NB4 (cell line): ENCODE results near the gene BMAL1.
A peak's percentile ranks its signal among the peaks of the same experiment; 100 is the strongest.

ENCODE experiments used
- DNase-seq: peaks from one replicate; pipeline ENCODE4 v3.0.0; 2010; ENCODE audit warnings: low read depth
- H3K4me3 ChIP-seq: one replicate; pipeline ENCODE4 v1.5.1; 2011; ENCODE audit warnings: mild to moderate bottlenecking, low read depth, low read length, moderate library complexity
- MYC ChIP-seq: IDR thresholded peaks from 2 replicates; pipeline ENCODE4 v1.6.1; 2011; ENCODE audit warnings: low read depth, low read length
- POLR2A ChIP-seq: IDR thresholded peaks from 2 replicates; pipeline ENCODE4 v1.6.1; 2011; ENCODE audit warnings: mild to moderate bottlenecking; ENCODE audit not compliant: insufficient read length; ENCODE audit errors: extremely low read depth
- TF ChIP-seq, protein P1 (sequence below): IDR thresholded peaks from one replicate; pipeline ENCODE4 v1.5.1; 2012; ENCODE audit warnings: low read depth, low read length
- TF ChIP-seq, protein P2 (sequence below): IDR thresholded peaks from 2 replicates; pipeline ENCODE4 v1.6.1; 2011; ENCODE audit warnings: low read depth, low read length

Gene BMAL1

DNA sequence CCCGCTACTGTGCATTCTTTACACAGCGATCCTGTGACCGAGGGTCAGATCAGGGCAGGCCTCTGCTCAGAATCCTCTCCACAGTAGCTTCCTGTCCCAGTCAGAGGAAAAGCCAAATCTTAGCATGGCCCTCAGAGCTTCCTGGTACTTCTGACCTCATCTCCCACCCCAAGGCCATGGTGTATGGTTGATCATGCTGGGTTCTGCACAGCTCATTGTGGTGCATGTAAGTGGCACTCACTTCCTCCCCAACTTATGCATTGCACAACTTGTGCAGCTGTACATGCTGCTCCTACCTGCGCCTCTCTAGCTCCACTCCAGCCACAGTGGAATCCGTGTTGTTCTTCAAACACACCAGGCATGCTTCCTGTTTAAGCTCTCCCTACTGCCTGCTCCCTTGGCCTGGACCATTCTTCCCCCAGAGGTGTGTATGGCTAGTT is 20.3 kb downstream of the BMAL1 start:
- peak; percentile 86 for DNase-seq
- TF ChIP-seq, protein P1, sequence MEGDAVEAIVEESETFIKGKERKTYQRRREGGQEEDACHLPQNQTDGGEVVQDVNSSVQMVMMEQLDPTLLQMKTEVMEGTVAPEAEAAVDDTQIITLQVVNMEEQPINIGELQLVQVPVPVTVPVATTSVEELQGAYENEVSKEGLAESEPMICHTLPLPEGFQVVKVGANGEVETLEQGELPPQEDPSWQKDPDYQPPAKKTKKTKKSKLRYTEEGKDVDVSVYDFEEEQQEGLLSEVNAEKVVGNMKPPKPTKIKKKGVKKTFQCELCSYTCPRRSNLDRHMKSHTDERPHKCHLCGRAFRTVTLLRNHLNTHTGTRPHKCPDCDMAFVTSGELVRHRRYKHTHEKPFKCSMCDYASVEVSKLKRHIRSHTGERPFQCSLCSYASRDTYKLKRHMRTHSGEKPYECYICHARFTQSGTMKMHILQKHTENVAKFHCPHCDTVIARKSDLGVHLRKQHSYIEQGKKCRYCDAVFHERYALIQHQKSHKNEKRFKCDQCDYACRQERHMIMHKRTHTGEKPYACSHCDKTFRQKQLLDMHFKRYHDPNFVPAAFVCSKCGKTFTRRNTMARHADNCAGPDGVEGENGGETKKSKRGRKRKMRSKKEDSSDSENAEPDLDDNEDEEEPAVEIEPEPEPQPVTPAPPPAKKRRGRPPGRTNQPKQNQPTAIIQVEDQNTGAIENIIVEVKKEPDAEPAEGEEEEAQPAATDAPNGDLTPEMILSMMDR = no peak
- TF ChIP-seq, protein P2, sequence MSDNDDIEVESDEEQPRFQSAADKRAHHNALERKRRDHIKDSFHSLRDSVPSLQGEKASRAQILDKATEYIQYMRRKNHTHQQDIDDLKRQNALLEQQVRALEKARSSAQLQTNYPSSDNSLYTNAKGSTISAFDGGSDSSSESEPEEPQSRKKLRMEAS = peak; percentile 49; the same call in 1 of the 2 replicates
- no peak overlapping the region for H3K4me3 ChIP-seq

DNA sequence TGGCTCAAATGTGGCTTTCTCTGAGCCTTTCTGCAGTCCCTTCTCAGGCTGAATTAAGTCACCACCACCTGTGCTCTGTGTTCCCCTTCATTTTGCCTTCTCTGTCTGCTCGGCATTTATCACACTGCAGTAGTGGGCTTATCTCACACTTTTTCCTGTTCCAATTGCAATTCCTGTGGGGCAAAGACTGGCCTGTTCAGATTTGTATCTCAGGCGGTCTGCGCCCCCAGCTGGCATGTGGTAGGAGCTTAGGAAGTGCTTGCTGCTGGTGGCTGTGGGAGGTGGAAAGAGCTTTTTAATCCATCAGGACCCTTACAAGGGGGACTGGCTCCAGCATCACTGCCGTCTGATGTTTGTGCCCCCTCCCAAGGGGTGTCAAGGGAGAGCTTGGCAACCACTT is 21.2 kb downstream of the BMAL1 start:
- no peak for DNase-seq
- TF ChIP-seq, protein P1 = no peak
- TF ChIP-seq, protein P2 = no peak
- TF ChIP-seq POLR2A = no peak
- no peak for TF ChIP-seq MYC
- H3K4me3 ChIP-seq = no peak overlapping the region

DNA sequence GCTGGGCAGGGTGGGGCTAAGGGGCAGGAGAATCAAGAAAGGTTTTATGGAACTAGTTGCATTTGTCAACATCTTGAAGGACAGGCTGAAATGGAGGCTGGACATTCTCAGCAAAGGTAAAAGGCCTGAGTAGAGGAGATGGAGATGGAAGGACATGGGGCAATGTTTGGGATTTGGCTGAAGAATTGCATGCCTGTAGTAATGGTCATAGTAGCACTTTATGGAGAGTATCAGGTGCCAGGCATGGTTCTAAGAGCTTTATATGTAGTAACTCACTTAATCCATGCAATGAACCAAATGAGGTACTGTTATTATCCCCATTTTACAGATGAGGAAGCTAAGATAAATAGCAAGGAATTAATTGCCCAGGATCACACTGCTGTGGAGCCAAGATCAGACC is 23.9 kb downstream of the BMAL1 start:
- no peak for TF ChIP-seq POLR2A
- TF ChIP-seq MYC = no peak
- TF ChIP-seq, protein P1 = no peak
- TF ChIP-seq, protein P2 = no peak
- no peak overlapping the region for H3K4me3 ChIP-seq
- DNase-seq = no peak

DNA sequence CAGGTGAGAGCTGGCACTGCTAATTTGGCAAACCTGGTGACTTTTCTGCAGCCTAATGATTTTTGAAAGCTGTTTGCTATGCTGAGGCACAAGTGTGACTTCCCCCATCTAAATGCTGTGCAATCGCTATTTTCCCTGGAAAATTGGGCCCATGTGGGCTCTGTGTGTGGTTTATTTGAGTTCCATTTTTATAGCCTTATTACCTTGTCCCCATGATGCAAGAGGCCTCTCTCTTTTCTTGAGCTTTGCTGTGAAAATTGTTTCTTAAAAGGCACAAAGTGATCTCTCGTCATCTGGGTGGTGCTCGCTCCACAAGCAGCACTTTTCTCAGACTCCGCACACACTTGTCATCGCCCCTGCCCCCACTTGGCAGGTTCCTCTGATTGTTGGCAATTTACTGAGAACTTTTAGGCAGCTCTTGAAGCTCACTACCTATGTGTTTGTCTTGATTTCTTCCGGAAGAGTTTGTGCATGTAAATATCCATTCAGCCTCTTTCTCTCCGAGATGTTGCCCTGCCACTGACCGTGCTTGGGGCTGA is 24.9 kb downstream of the BMAL1 start:
- no peak for DNase-seq
- TF ChIP-seq MYC (no peak), POLR2A (no peak)
- TF ChIP-seq, protein P2 = no peak
- TF ChIP-seq, protein P1 = no peak
- no peak overlapping the region for H3K4me3 ChIP-seq

DNA sequence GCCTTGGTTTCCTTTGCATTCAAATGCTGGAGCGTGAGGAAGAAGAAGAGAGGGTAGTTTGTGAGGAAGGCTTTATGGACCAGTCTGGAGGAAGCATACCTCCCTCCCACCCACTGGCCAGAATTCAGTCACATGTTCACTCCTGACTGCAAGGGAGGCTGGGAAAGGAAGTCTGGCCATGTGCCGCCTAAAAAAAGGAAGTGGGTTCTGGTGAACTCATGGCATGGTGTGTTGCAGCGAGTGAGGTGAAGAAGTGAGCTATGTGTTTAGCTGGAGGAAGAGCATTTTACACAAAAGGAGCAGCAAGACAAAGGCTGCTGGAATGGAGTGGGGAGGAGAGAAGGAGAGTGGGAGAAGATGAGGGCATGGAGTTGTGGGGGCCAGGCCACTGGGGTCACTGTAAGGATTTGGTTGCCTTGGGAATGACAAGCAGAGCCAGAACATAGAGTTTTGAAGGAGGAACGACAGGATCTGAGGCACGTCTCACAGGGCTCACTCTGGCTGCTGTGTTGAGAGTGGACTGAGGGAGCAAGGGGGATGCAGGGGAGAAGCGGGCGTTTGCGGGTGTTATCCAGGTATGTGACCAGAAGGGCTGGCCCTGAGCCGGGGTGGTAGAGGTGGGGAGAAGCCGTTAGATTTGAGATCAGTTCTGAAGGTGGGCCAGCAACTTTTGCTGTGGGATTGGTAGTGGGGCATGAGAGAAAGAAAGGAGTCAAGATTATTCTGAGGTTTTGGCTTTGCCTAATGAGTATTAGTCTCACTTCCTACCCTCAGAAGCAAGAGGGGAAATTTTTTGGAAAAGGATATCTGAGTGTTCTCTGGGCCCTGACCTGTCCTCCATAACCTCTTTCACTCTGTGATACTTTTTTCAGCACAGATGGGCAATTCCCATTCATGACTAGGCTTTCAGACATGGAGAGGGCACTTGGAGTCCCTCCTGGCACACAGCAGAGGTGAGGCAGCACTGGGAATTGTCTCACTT is 26.4 kb downstream of the BMAL1 start:
- peak; percentile 78 for DNase-seq
- TF ChIP-seq, protein P2 = peak; percentile 88
- TF ChIP-seq POLR2A (no peak), MYC (peak; percentile 68)
- H3K4me3 ChIP-seq = no peak overlapping the region

DNA sequence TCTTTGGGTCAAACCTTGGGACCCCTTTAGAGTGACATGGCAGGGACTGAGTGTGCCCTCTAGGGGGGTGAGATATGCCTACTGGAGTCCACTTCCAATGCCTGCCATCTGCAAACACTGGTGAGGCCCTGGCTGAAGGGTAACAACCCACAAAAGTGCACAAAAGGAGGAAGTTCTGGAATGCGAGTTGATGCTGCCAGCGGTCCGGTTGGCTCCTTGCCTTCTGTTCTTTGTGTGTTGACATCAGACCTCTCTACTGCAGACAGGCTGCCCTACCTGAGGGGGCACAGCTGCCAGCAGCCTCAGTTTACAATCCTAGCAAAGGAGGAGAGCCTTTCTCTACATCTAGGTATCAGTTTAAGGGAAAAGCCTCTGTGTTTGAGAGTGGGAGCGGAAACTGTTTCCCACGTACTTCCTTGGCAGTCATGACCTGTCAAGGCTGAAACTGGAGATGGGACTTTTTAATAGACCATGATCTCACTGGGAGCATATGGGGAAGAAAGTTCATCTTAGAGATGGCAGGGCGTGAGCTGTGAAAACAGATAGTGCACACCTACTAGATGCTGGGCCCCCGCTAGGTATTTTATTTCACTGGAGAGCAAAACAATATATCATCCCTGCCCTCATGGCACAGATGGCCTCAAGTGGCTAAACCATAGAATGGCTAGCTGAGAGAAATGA is 27.2 kb downstream of the BMAL1 start:
- TF ChIP-seq POLR2A (no peak), MYC (no peak)
- TF ChIP-seq, protein P2 = no peak
- TF ChIP-seq, protein P1 = no peak
- no peak overlapping the region for H3K4me3 ChIP-seq
- peak; percentile 4 for DNase-seq
